Right renal pelvis (tissue), 4 donors: Measurements from ENCODE around the gene AHNAK. TPM values are rescaled to one million over a fixed set of nuclear protein-coding genes. Genes with fewer than 3 reads are reported as not detected.
"Not testable (repeated sequence)": the region's sequence is repeated elsewhere in the genome, so short reads cannot be mapped to it uniquely, and the experiment has no call there.

ENCODE experiments used
- DNase-seq, 4 donors: peaks; one replicate each; pipeline ENCODE4 v3.0.0-alpha.2; 2013; ENCODE audit warnings: low read depth in 4 of 4, low spot score in 3 of 4, missing footprints in 1 of 4
- polyA plus RNA-seq, 4 donors: library from polyadenylated mRNA; unstranded; fragments of 120-200 nt; gene quantifications; one replicate each; pipeline ENCODE4 v1.2.1, GENCODE V29; 2013; ENCODE audit not compliant: insufficient read length in 4 of 4

Gene AHNAK
- polyA plus RNA-seq, 4 donors, result 186 to 212 (median 195) TPM

- DNase-seq, result no peak
Measured at GRCh38 chr11:62499944-62500649, 46.5 kb downstream of the AHNAK start.

- not testable (repeated sequence) for DNase-seq
Measured at GRCh38 chr11:62499311-62499943, 47.2 kb downstream of the AHNAK start.

GRCh38 chr11:62498492-62499286 is 47.9 kb downstream of the AHNAK start:
- DNase-seq, result no peak

- DNase-seq, result no peak
Measured at GRCh38 chr11:62498031-62498430, 48.6 kb downstream of the AHNAK start.

- DNase-seq, result no peak
Measured at GRCh38 chr11:62497132-62497801, 49.3 kb downstream of the AHNAK start.

- no peak for DNase-seq
Measured at GRCh38 chr11:62496676-62497075, 49.9 kb downstream of the AHNAK start.

- DNase-seq, result no peak
Measured at GRCh38 chr11:62494246-62494645, 52.4 kb downstream of the AHNAK start.

GRCh38 chr11:62493801-62494200 is 52.8 kb downstream of the AHNAK start:
- no peak for DNase-seq

GRCh38 chr11:62492586-62492985 is 54.0 kb downstream of the AHNAK start:
- no peak for DNase-seq

- no peak for DNase-seq
Measured at GRCh38 chr11:62491571-62492329, 54.9 kb downstream of the AHNAK start.

- no peak for DNase-seq
Measured at GRCh38 chr11:62489204-62489603, 57.4 kb downstream of the AHNAK start.

GRCh38 chr11:62487738-62488551 is 58.7 kb downstream of the AHNAK start:
- no peak for DNase-seq

GRCh38 chr11:62487136-62487535 is 59.5 kb downstream of the AHNAK start:
- no peak for DNase-seq

- no peak for DNase-seq
Measured at GRCh38 chr11:62484352-62484751, 62.3 kb downstream of the AHNAK start.

- DNase-seq, result no peak
Measured at GRCh38 chr11:62482753-62483152, 63.9 kb downstream of the AHNAK start.

GRCh38 chr11:62479631-62480201 is 66.9 kb downstream of the AHNAK start:
- no peak for DNase-seq

- DNase-seq, result no peak
Measured at GRCh38 chr11:62477927-62478326, 68.7 kb downstream of the AHNAK start.

- DNase-seq, result no peak
Measured at GRCh38 chr11:62472063-62472884, 74.3 kb downstream of the AHNAK start.
